Measurements from ENCODE around the gene MIPEP.

DNA sequence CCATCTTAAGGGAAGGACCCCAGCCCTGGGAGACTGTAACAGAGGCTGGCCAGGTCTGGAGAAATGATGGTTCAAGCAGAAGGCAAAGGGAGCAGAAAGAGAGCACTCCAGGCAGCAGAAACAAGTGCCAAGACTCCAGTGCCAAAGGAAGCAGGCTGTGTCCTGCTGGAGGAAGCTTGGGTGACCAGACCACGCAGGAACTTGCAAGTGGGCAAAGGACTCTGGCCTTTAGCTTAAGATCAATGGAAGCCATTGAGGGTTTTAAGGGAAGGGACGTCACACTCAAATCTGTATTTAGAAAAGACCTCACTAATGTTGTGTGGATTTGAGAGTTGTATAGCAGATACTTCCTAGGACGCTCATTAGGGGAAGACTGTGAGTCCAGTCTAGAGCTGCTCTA, 95.5 kb downstream of the MIPEP start:
- no peak for TF ChIP-seq EP300 (IDR thresholded peaks at IDR 0.05; ENCODE audit: borderline replicate concordance)
- TF ChIP-seq EGR1 (IDR thresholded peaks at IDR 0.05): no peak
- TF ChIP-seq, protein P1, sequence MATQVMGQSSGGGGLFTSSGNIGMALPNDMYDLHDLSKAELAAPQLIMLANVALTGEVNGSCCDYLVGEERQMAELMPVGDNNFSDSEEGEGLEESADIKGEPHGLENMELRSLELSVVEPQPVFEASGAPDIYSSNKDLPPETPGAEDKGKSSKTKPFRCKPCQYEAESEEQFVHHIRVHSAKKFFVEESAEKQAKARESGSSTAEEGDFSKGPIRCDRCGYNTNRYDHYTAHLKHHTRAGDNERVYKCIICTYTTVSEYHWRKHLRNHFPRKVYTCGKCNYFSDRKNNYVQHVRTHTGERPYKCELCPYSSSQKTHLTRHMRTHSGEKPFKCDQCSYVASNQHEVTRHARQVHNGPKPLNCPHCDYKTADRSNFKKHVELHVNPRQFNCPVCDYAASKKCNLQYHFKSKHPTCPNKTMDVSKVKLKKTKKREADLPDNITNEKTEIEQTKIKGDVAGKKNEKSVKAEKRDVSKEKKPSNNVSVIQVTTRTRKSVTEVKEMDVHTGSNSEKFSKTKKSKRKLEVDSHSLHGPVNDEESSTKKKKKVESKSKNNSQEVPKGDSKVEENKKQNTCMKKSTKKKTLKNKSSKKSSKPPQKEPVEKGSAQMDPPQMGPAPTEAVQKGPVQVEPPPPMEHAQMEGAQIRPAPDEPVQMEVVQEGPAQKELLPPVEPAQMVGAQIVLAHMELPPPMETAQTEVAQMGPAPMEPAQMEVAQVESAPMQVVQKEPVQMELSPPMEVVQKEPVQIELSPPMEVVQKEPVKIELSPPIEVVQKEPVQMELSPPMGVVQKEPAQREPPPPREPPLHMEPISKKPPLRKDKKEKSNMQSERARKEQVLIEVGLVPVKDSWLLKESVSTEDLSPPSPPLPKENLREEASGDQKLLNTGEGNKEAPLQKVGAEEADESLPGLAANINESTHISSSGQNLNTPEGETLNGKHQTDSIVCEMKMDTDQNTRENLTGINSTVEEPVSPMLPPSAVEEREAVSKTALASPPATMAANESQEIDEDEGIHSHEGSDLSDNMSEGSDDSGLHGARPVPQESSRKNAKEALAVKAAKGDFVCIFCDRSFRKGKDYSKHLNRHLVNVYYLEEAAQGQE (IDR thresholded peaks at IDR 0.05; ENCODE audit: low read depth): no peak
- TF ChIP-seq TAF1 (IDR thresholded peaks at IDR 0.05; ENCODE audit: low read depth): no peak
